SU-DHL-6 (cell line): ENCODE results near the gene GNAT2.

ENCODE experiments used
- CTCF ChIP-seq: fragments of 200-600 bp; sonication (generic); IDR thresholded peaks from one replicate; pipeline ENCODE4 v1.5.1; 2017; ENCODE audit warnings: antibody characterized with exemption, mild to moderate bottlenecking, low read length, moderate library complexity; ENCODE audit not compliant: insufficient read depth, poor library complexity, severe bottlenecking
- EZH2phosphoT487 ChIP-seq: fragments of 200-600 bp; sonication (generic), shearing (Covaris generic); conservative IDR thresholded peaks from 2 replicates; pipeline ENCODE4 v1.6.1; 2018; ENCODE audit warnings: mild to moderate bottlenecking, antibody characterized with exemption, low read length, moderate library complexity, mixed read lengths

- no peak for TF ChIP-seq CTCF
- TF ChIP-seq EZH2phosphoT487: no peak
Observed at GRCh38 chr1:109589679-109590078, 29.7 kb downstream of the GNAT2 start.
